ENCODE results near the gene C2CD3.

The C2CD3 gene

GRCh38 chr11:74018331-74019005 is 152.3 kb downstream of the C2CD3 start:
- no peak for DNase-seq (ENCODE audit: low read depth in 2 of 2)

DNA sequence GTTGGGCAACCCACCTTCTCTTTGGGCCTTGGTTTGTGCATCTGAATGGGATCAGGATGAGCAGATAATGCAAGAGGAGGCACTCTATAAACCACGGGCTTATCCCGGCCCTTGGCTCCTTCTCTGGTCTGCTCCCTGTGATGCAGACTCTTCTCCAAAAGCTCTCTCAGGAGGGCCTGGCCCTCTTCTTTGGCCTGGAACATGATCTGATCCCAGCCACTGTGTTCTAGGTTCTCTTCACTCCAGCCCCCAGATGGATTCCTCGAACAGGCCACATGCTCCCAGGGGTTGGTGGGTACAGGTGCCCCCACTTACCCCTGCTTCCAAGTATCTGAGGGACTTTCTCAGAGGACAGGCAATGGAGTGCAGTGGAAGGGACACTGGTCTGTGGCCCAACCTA is 153.2 kb downstream of the C2CD3 start:
- DNase-seq (ENCODE audit: low read depth in 2 of 2): no peak

DNA sequence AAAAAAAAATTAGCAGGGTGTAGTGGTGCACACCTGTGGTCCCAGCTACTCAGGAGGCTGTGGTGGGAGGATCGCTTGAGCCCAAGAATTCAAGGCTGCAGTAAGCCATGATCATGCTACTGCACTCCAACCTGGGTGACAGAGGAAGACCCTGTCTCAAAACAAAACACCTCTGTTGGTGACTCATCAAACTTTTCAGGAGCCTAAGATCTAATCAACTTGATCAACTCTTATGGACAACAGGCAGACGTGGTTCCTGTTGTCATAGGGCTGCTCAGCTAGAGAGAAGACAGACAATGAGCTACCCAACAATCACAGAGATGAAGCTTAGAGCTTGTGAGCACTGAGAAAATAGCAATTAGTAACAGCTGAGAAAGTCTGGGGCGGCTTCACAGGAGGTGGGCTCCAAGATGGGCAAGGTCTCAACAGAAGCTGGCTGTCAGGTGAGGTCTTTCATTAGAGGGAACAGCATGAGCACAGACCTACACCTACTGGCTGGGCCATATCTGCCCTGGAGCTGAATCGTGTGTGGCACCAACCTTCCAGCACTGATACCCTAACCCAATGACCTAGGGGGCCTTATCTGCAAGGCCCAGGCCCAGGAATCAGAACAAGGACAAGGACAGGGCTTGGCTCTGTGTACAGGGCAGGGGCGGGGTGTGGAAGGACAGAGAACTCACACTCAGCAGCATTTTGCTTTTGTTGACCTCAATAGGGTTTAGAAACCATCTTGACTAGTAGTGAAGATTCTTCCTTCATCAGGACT is 154.7 kb downstream of the C2CD3 start:
- DNase-seq (ENCODE audit: low read depth in 2 of 2): no peak

- DNase-seq (ENCODE audit: low read depth in 2 of 2): no peak
Observed at GRCh38 chr11:74014880-74015279, 155.9 kb downstream of the C2CD3 start.

DNA sequence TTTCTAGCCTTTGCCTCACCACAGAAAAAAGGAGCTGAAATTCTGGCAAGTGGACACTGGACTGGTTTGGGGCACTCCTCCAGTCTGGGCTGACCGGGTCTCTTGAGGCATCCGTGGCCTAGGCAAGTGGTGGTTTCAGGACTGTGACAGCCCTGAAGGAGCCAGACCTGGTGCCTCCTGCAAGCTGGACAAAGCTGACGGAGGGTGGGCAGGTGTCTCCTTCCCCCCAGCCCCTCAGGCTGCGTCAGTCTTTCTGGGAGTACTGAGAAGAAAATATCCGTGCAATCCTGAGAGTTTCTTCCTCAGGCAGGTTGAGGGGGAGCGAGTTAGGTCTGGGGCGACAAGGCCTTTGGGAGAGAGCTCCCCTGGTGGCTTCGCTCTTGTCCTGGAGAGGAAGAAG is 157.7 kb downstream of the C2CD3 start:
- no peak for DNase-seq (ENCODE audit: low read depth in 2 of 2)

- no peak for DNase-seq (ENCODE audit: low read depth in 2 of 2)
Observed at GRCh38 chr11:74012074-74012809, 158.6 kb downstream of the C2CD3 start.

DNA sequence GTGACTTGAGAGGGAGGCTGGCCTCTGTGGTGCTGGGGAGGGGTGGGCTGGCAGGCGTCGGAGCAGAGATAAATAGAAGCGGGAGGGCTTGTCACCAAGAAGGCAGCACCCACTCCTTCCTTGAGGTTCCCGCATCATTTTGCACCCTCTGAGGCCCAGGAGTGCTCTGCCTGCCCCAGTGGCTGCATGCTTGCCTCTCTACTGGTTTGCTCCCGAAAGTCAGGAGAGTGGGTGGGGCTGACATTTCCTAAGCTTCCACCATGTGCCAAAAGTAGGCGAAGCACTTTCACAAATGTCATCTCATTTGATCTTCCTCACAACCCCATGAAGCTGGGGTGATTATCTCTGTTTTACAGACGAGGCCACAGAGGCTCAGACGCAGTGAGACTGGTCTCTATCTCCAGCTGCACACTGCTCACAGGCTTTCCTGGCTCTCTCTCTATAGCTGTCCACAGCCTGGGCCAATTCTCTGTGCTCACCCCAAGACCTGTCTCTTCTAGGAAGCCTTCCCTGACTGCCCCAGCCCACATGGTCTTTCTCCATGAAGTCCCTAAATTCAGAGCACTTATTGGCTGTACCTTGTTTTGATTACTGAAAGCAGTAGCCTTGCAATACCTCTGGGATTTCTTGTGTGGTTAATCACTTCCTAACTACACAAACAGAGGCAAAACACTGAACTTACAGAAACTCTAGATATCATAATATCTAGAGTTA is 159.3 kb downstream of the C2CD3 start:
- DNase-seq (ENCODE audit: low read depth in 2 of 2): no peak

GRCh38 chr11:74010306-74011300 is 160.2 kb downstream of the C2CD3 start:
- DNase-seq (ENCODE audit: low read depth in 2 of 2): no peak

DNA sequence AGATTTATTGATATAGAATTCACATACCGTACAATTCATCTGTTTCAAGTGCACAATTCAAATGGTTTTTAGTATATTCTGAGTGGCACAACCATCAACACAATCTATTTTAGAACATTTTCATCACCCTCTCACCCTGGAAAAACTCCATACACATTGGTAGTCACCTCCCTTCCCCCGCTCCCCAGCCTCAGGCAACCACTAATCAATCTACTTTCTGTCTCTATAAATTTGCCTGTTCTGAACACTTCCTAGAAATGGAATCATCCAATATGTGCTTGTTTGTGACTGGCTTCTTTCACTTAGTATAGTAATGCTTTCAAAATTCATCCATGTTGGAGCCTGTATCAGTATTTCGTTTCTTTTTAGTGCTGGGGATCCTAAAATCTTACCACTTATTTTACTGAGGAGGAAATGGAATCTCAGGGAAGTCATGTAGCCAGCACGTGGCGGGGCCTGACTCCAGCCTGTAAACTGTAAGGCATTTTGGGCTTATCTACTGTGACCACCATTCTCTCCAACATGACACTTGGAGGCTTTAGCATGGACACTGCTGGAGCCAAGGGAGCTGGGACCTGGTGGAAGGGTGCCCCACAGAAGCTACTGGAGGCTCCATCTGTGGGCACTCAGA is 161.0 kb downstream of the C2CD3 start:
- no peak for DNase-seq (ENCODE audit: low read depth in 2 of 2)

DNA sequence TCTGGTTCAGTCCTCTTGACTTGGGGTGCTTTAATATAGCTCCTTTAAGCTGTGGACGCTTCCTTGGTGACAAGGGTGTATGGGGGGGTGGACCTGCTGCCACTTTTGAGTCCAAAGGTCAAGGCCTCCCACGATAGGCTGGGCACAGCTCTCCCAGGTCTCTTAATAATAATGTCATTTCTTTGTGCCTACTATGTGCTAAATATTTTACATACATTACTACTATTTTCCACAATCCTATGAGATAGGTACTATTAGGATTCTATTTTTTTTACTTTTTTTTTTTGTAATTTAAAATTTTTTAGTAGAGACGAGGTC is 161.6 kb downstream of the C2CD3 start:
- no peak for DNase-seq (ENCODE audit: low read depth in 2 of 2)

- no peak for DNase-seq (ENCODE audit: low read depth in 2 of 2)
Observed at GRCh38 chr11:74008373-74009229, 162.2 kb downstream of the C2CD3 start, which contains the start of gene UCP3. TSS of gene UCP3 (minus strand) at chr11:74009085. CDS start at chr11:74007042, 2,043 bp downstream.

GRCh38 chr11:74007691-74008372 is 163.0 kb downstream of the C2CD3 start:
- no peak for DNase-seq (ENCODE audit: low read depth in 2 of 2)

- DNase-seq (ENCODE audit: low read depth in 2 of 2): no peak
Observed at GRCh38 chr11:74006743-74007304, 164.0 kb downstream of the C2CD3 start.

- DNase-seq (ENCODE audit: low read depth in 2 of 2): no peak
Observed at GRCh38 chr11:74005721-74006517, 164.9 kb downstream of the C2CD3 start.

GRCh38 chr11:74004759-74005615 is 165.8 kb downstream of the C2CD3 start:
- peak; percentile 54 to 70 for DNase-seq (ENCODE audit: low read depth in 2 of 2)

DNA sequence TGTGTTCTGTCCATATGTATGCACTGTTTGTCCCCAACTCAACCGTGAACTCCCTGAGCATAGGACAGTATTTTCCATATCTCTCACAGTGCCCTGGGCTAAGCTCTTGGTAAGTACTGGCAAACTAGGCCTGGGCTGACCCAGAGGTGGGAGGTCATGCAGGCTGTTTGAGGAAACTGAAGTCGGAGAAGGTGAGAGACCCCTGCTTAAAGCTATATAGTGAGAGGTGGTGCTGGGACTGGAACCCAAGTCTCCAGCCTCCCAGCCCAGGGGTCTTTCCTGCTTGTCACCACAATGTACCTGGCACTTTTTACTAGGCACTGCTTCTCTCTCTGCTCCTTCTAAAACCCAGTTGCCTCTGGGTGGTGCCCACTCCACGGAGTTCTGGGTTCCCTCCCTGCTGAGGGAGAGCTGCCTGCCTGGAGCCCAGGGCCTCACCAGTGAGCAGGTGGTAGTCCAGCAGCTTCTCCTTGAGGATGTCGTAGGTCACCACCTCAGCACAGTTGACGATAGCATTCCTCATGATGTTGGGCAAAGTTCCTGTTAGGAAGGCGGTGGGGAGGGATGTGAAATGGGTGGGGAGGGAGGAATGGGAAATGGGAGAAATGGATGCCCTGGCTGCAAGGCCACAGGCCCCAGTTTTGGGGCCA is 166.6 kb downstream of the C2CD3 start:
- no peak for DNase-seq (ENCODE audit: low read depth in 2 of 2)
